ENCODE measurements around the gene ABCD2.

- no peak for TF ChIP-seq POLR2A (IDR thresholded peaks at IDR 0.05; ENCODE audit: low read depth, low read length)
- TF ChIP-seq TAF1 (IDR thresholded peaks at IDR 0.05; ENCODE audit: low read depth, low read length) = no peak
- no peak for TF ChIP-seq PAX5 (IDR thresholded peaks at IDR 0.05; ENCODE audit: insufficient read depth, low read length, severe bottlenecking)
- no peak for TF ChIP-seq POU2F2 (IDR thresholded peaks at IDR 0.05; ENCODE audit: low read depth, low read length)
- no peak for TF ChIP-seq POLR2AphosphoS5 (IDR thresholded peaks at IDR 0.05; ENCODE audit: low read depth, low read length)
- no peak for TF ChIP-seq SPI1 (IDR thresholded peaks at IDR 0.05; ENCODE audit: low read depth, low read length)
These were observed 18.6 kb upstream of the ABCD2 start for GRCh38 chr12:39638178-39638577.

All from GM12891 (cell line).